Adrenal gland (tissue), 12 donors: Measurements from ENCODE around the gene PARG. TPM values are rescaled to one million over a fixed set of nuclear protein-coding genes. Genes with fewer than 3 reads are reported as not detected.

Experiments
- DNase-seq, 7 donors: peaks; one replicate each; pipeline ENCODE4 v3.0.0-alpha.2; 2019 to 2020
- H3K27ac ChIP-seq, 5 donors: fragments of 200-600 bp; sonication (generic) in 4 of 5; 1 replicate in 3 of 5; 2 replicates in 2 of 5; pipeline versions ENCODE4 v1.5.1 to v1.8.0; 2016 to 2020; ENCODE audit warnings: mild to moderate bottlenecking in 1 of 5
- H3K27me3 ChIP-seq: fragments of 200-600 bp; 2 replicates; pipeline ENCODE4 v1.8.0; 2021
- H3K36me3 ChIP-seq, 2 donors: fragments of 200-600 bp; replicated peaks in 1 of 2; 1 replicate in 1 of 2; 2 replicates in 1 of 2; pipeline versions ENCODE4 v1.5.1 to v1.8.0; 2018 to 2022
- H3K4me1 ChIP-seq, 2 donors: fragments of 200-600 bp; replicated peaks in 1 of 2; 1 replicate in 1 of 2; 2 replicates in 1 of 2; pipeline versions ENCODE4 v1.5.1 to v1.8.0; 2018 to 2021
- H3K4me3 ChIP-seq, 4 donors: fragments of 200-600 bp; sonication (generic) in 3 of 4; one replicate each; pipeline ENCODE4 v1.5.1; 2016 to 2018
- H3K9me3 ChIP-seq, 3 donors: fragments of 200-600 bp; sonication (generic) in 1 of 3; replicated peaks in 1 of 3; 1 replicate in 2 of 3; 2 replicates in 1 of 3; pipeline versions ENCODE4 v1.5.1 to v1.8.0; 2016 to 2021
- POLR2A ChIP-seq, 2 donors: fragments of 450-650 bp; IDR thresholded peaks; one replicate each; pipeline ENCODE4 v1.6.1; 2017; ENCODE audit warnings: antibody characterized with exemption in 2 of 2, mild to moderate bottlenecking in 2 of 2, moderate library complexity in 1 of 2
- WGBS, 4 donors: extraction: QIAGEN DNeasy Blood & Tissue Kit in 2 of 4; methylation state at CpG; one replicate each; pipeline versions ENCODE4 v1.1.5 to v1.1.7; 2013 to 2017; 5-methylcytosine and 5-hydroxymethylcytosine counted together
- intact Hi-C, 2 donors: fragments of 100-400 bp; cut with DNase I; formaldehyde crosslinking; loops; one replicate each; pipeline versions ENCODE4 v1.14.1 to v1.15.0; 2022 to 2023
- polyA plus RNA-seq, 3 donors: library from polyadenylated mRNA; stranded (reverse); fragments of 200-250 nt in 2 of 3; fragments of 350-450 nt in 1 of 3; fragmentation: Illumina TruSeq in 1 of 3; extraction: RNeasy Lipid Tissue Mini Kit (QIAGEN cat#74804) in 1 of 3; gene quantifications; one replicate each; pipeline ENCODE4 v1.2.3, GENCODE V29; 2013 to 2014
- total RNA-seq, 9 donors: library from RNA; depleted of rRNA in 4 of 9; stranded (reverse); fragments of >200 nt in 4 of 9; fragments of 120-200 nt in 1 of 9; fragmentation: NEBNext Ultra II Directional in 1 of 9; extraction: Animal tissue kit (Norgen Biotek cat#: 25700) in 1 of 9; gene quantifications; one replicate each; pipeline versions ENCODE4 v1.1.0 to v1.2.4, GENCODE V29; 2013 to 2023
- TF ChIP-seq, protein P1 (sequence below), 6 experiments: fragments of 450-650 bp in 4 of 6; fragments of 200-600 bp in 2 of 6; sonication (generic) in 1 of 6; IDR thresholded peaks; 1 replicate in 5 of 6; 2 replicates in 1 of 6; pipeline versions ENCODE4 v1.5.1 to v1.8.0; 2016 to 2021; ENCODE audit warnings: antibody characterized with exemption in 6 of 6, mild to moderate bottlenecking in 2 of 6, moderate library complexity in 1 of 6
- donor health status: healthy with polysubstance abuse.
- donor health status: Bipolar disorder and iron deficiency.
- donor health status: DM: yes; HTN: yes; CAD: no.
- donor health status: DM: no; HTN: no; CAD: no.
- donor health status: DM: no; HTN: no; CAD: no.
- donor health status: DM: yes; HTN: yes; CAD: no.

The PARG gene
- total and polyA plus RNA-seq, 12 donors: 3.1 to 56.8 (median 21.8) TPM

DNA sequence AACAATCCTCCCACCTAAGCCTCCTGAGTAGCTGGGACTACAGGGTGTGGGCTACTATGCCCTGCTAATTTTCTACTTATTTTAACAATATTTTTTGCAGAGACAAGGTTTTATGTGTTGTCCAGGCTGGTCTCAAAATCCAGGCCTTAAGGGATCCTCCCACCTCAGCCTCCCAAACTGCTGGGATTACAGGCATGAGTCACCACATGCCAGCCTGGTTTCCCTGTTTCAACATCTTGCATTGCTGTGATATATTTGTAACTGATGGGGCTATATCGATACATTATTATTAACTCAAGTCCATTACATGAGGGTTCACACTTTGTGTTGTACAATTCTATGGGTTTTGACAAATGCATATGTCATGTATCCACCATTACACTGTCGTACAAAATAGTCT is 137.8 kb downstream of the PARG start:
- intact Hi-C loops: no loop called here
- Histone ChIP-seq H3K36me3 (no peaks in the 10 kb centered on the region), H3K4me3 (no peak overlapping the region), H3K9me3 (peaks cover 0 to 3% (median 0%) of the 10 kb centered on the region in 3 donors), H3K4me1 (no peaks in the 10 kb centered on the region), H3K27ac (no peak overlapping the region), H3K27me3 (no peaks in the 10 kb centered on the region)
- DNase-seq: no peak
- no peak for TF ChIP-seq POLR2A (IDR thresholded peaks at IDR 0.05)
- TF ChIP-seq, protein P1, sequence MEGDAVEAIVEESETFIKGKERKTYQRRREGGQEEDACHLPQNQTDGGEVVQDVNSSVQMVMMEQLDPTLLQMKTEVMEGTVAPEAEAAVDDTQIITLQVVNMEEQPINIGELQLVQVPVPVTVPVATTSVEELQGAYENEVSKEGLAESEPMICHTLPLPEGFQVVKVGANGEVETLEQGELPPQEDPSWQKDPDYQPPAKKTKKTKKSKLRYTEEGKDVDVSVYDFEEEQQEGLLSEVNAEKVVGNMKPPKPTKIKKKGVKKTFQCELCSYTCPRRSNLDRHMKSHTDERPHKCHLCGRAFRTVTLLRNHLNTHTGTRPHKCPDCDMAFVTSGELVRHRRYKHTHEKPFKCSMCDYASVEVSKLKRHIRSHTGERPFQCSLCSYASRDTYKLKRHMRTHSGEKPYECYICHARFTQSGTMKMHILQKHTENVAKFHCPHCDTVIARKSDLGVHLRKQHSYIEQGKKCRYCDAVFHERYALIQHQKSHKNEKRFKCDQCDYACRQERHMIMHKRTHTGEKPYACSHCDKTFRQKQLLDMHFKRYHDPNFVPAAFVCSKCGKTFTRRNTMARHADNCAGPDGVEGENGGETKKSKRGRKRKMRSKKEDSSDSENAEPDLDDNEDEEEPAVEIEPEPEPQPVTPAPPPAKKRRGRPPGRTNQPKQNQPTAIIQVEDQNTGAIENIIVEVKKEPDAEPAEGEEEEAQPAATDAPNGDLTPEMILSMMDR (IDR thresholded peaks at IDR 0.05): no peak
- 84 to 94% (median 93%) methylated on average over 2 of the region's 2 CpGs for WGBS, 4 donors

DNA sequence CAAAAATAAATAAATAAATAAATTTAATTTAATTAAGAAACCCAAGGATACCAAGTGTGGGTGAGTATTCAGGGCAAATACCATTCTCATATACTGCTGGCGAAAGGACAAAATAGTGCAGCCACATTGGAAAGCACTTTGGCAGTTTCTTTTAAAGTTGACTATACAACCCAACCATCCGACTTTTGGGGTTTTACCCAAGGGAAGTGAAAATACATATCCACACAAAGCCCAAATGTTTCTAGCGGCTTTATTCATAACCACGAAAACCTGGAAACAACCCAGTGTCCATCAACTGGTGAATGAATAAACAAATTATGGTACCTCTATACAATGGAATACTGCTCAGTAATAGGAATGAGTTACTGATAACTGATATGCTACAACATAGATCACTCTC is 143.6 kb downstream of the PARG start:
- 72 to 81% (median 77%) methylated on average over 4 of the region's 4 CpGs for WGBS, 4 donors
- no peak overlapping the region for H3K4me3 ChIP-seq
- H3K9me3 ChIP-seq: no peaks in the 10 kb centered on the region
- no peak for DNase-seq
- TF ChIP-seq, protein P1 (IDR thresholded peaks at IDR 0.05): no peak
- no peak for TF ChIP-seq POLR2A (IDR thresholded peaks at IDR 0.05)
- H3K36me3 ChIP-seq: no peaks in the 10 kb centered on the region
- intact Hi-C loops: no loop called here
- no peaks in the 10 kb centered on the region for H3K4me1 ChIP-seq
- H3K27ac ChIP-seq: no peak overlapping the region
- H3K27me3 ChIP-seq: no peaks in the 10 kb centered on the region

DNA sequence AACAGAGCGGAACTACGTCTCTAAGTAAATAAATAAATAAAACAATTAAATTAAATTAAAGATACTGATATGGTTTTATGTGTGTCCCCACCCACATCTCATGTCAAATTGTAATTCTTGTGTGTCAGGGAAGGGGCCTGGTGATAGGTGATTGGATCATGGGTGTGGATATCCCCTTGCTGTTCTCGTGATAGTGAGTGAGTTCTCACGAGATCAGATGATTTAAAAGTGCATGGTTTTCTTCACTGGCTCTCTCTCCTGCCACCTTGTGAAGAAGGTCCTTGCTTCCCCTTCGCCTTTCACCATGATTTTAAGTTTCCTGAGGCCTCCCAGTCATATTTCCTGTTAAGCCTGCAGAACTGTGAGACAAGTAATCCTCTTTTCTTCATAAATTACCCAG is 150.7 kb downstream of the PARG start:
- Histone ChIP-seq H3K27ac (no peak overlapping the region), H3K27me3 (no peaks in the 10 kb centered on the region), H3K4me3 (no peak overlapping the region), H3K9me3 (no peaks in the 10 kb centered on the region), H3K36me3 (no peaks in the 10 kb centered on the region), H3K4me1 (no peaks in the 10 kb centered on the region)
- DNase-seq: no peak
- intact Hi-C loops: no loop called here
- no peak for TF ChIP-seq POLR2A (IDR thresholded peaks at IDR 0.05)
- TF ChIP-seq, protein P1 (IDR thresholded peaks at IDR 0.05): no peak
- WGBS, 4 donors: 75 to 79% (median 77%) methylated on average over 5 of the region's 5 CpGs

DNA sequence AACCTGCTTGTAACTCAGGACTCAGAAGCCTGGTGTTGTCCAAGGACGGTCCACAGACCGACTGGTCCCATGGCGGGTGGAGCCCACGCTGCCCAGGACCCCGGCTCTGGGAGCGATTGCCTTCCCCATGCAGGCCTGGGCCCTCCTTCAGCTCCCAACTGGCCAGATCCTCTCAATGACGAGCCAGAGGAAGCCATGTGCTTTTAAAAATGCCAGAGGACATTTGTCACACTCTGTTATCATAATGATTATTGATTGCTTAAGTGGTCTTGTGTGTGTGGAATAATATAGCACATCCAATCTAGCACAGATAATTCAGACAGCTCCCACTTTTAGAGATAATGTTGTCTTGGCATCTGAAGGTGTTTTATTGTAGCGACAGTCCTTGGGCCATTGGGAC is 157.1 kb downstream of the PARG start:
- intact Hi-C loops: no loop called here
- H3K36me3 ChIP-seq: no peaks in the 10 kb centered on the region
- 63 to 73% (median 68%) methylated on average over 2 to 8 of the region's 8 CpGs for whole genome bisulfite sequencing, 4 donors
- no peak overlapping the region for H3K27ac ChIP-seq
- no peaks in the 10 kb centered on the region for H3K27me3 ChIP-seq
- H3K4me3 ChIP-seq: no peak overlapping the region
- H3K9me3 ChIP-seq: no peaks in the 10 kb centered on the region
- no peak for DNase-seq
- H3K4me1 ChIP-seq: no peaks in the 10 kb centered on the region
- TF ChIP-seq POLR2A (IDR thresholded peaks at IDR 0.05): no peak
- TF ChIP-seq, protein P1 (IDR thresholded peaks at IDR 0.05): no peak
